Chondrocyte (in vitro differentiated cells): ENCODE results near the gene PPDPF. TPM values are rescaled to one million over a fixed set of nuclear protein-coding genes. Genes with fewer than 3 reads are reported as not detected.
"Not testable (repeated sequence)": the region's sequence is repeated elsewhere in the genome, so short reads cannot be mapped to it uniquely, and the experiment has no call there.

Experiments
- DNase-seq: peaks from one replicate; pipeline ENCODE4 v3.0.0; 2021; ENCODE audit warnings: mixed read lengths, low spot score
- H3K27ac Mint-ChIP-seq: one replicate; pipeline ENCODE4 v1.8.0; 2021; ENCODE audit warnings: mild to moderate bottlenecking, moderate library complexity, mixed read lengths; ENCODE audit not compliant: unreplicated experiment
- H3K27me3 Mint-ChIP-seq: 2 replicates; pipeline ENCODE4 v1.8.0; 2021; ENCODE audit warnings: low read depth, mixed read lengths
- H3K36me3 Mint-ChIP-seq: 2 replicates; pipeline ENCODE4 v1.8.0; 2021; ENCODE audit warnings: low read depth, mixed read lengths
- H3K4me1 Mint-ChIP-seq: 2 replicates; pipeline ENCODE4 v1.8.0; 2021; ENCODE audit warnings: low read depth, mild to moderate bottlenecking, mixed read lengths
- H3K4me3 Mint-ChIP-seq: one replicate; pipeline ENCODE4 v1.8.0; 2021; ENCODE audit warnings: mild to moderate bottlenecking, moderate library complexity, mixed read lengths; ENCODE audit not compliant: unreplicated experiment
- H3K9me3 Mint-ChIP-seq: 2 replicates; pipeline ENCODE4 v1.8.0; 2021; ENCODE audit warnings: low read depth, mixed read lengths
- CTCF ChIP-seq: fragments of 200-600 bp; sonication (generic); IDR thresholded peaks from 2 replicates; pipeline ENCODE4 v1.5.0; 2021; ENCODE audit warnings: antibody characterized with exemption, mild to moderate bottlenecking, moderate library complexity
- total RNA-seq: library from RNA; stranded (reverse); gene quantifications from 3 replicates; pipeline ENCODE4 v1.2.1, GENCODE V29; 2021

The PPDPF gene
- total RNA-seq, 1 donor from 2014 or later = 261 TPM

- TF ChIP-seq CTCF = no peak
- Mint-ChIP-seq H3K4me3 (no peak overlapping the region), H3K27me3 (peaks cover 10% of the 10 kb centered on the region), H3K36me3 (peaks cover 10% of the 10 kb centered on the region), H3K4me1 (no peaks in the 10 kb centered on the region), H3K9me3 (peaks cover 28% of the 10 kb centered on the region), H3K27ac (no peak overlapping the region)
- DNase-seq = no peak
Observed at GRCh38 chr20:63508072-63508768, 12.3 kb upstream of the PPDPF start.

- peaks cover 11% of the 10 kb centered on the region for H3K27me3 Mint-ChIP-seq
Observed at GRCh38 chr20:63509088-63509564, 11.4 kb upstream of the PPDPF start.

GRCh38 chr20:63513207-63513606 lies 7.4 kb upstream of the PPDPF start:
- no peak for TF ChIP-seq CTCF
- H3K4me3 Mint-ChIP-seq = no peak overlapping the region
- H3K36me3 Mint-ChIP-seq = peaks cover under 1% of the 10 kb centered on the region
- H3K27ac Mint-ChIP-seq = no peak overlapping the region
- no peak for DNase-seq
- peaks cover 13% of the 10 kb centered on the region for H3K9me3 Mint-ChIP-seq
- H3K4me1 Mint-ChIP-seq = no peaks in the 10 kb centered on the region
- H3K27me3 Mint-ChIP-seq = peaks cover 3% of the 10 kb centered on the region

More at GRCh38 chr20:63509088-63509564, 11.4 kb upstream of the PPDPF start:
- H3K4me3 Mint-ChIP-seq = no peak overlapping the region
- peaks cover 33% of the 10 kb centered on the region for H3K9me3 Mint-ChIP-seq
- H3K4me1 Mint-ChIP-seq = no peaks in the 10 kb centered on the region
- H3K36me3 Mint-ChIP-seq = peaks cover 10% of the 10 kb centered on the region
- TF ChIP-seq CTCF = no peak
- H3K27ac Mint-ChIP-seq = no peak overlapping the region
- DNase-seq = no peak

GRCh38 chr20:63514520-63514919 lies 6.0 kb upstream of the PPDPF start:
- not testable (repeated sequence) for H3K4me3 Mint-ChIP-seq, DNase-seq, H3K27ac Mint-ChIP-seq, H3K27me3 Mint-ChIP-seq, H3K9me3 Mint-ChIP-seq, H3K36me3 Mint-ChIP-seq, H3K4me1 Mint-ChIP-seq

- H3K27ac Mint-ChIP-seq = no peak overlapping the region
- H3K4me1 Mint-ChIP-seq = peaks cover 20% of the 10 kb centered on the region
- no peak overlapping the region for H3K4me3 Mint-ChIP-seq
- no peak for DNase-seq
- peaks cover 1% of the 10 kb centered on the region for H3K27me3 Mint-ChIP-seq
- H3K9me3 Mint-ChIP-seq = peaks cover 8% of the 10 kb centered on the region
- no peak for TF ChIP-seq CTCF
- H3K36me3 Mint-ChIP-seq = peaks cover 3% of the 10 kb centered on the region
Observed at GRCh38 chr20:63517376-63518309, 2.9 kb upstream of the PPDPF start.
